H1 (cell line): ENCODE measurements around the gene COMMD2. TPM values are rescaled to one million over a fixed set of nuclear protein-coding genes. Genes with fewer than 3 reads are reported as not detected.

Experiments
- CTCF ChIA-PET: fragments of 300-600 bp; sonication (Branson Sonifier 250); formaldehyde crosslinking; loops from one replicate; lab custom pipeline; 2021; ENCODE audit not compliant: partially characterized antibody; lab: Charles Lee
- POLR2A ChIA-PET: fragments of 300-600 bp; sonication (Branson Sonifier 250); formaldehyde crosslinking; loops from one replicate; lab custom pipeline; 2021; ENCODE audit warnings: inconsistent platforms; ENCODE audit not compliant: partially characterized antibody; lab: Charles Lee
- DNase-seq, 2 experiments: peaks; one replicate each; pipeline versions ENCODE4 v3.0.0 to v3.0.0-alpha.2; 2010 to 2022; ENCODE audit warnings: low spot score in 2 of 2, low read depth in 1 of 2, mixed read lengths in 1 of 2
- FAIRE-seq: peaks from 2 replicates; lab custom pipeline; 2011; peaks lifted over from hg19 to GRCh38; lab: Jason Lieb, UNC
- H2AFZ ChIP-seq: 2 replicates; pipeline ENCODE4 v1.8.1; 2012; ENCODE audit warnings: low read length, inconsistent platforms
- H2AK5ac ChIP-seq: 2 replicates; pipeline ENCODE4 v1.6.1; 2013; ENCODE audit warnings: low read depth, low read length
- H2BK120ac ChIP-seq: replicated peaks from 2 replicates; pipeline ENCODE3; 2013; ENCODE audit warnings: low read depth, low read length, inconsistent platforms
- H2BK12ac ChIP-seq: 2 replicates; pipeline ENCODE4 v1.6.1; 2013; ENCODE audit warnings: low read depth, low read length
- H2BK15ac ChIP-seq: 2 replicates; pipeline ENCODE4 v1.6.1; 2013; ENCODE audit warnings: low read length
- H2BK20ac ChIP-seq: 2 replicates; pipeline ENCODE4 v1.6.1; 2013; ENCODE audit warnings: low read length
- H2BK5ac ChIP-seq: 2 replicates; pipeline ENCODE4 v1.6.1; 2013; ENCODE audit warnings: low read depth, low read length
- H3K14ac ChIP-seq: 2 replicates; pipeline ENCODE4 v1.6.1; 2013; ENCODE audit warnings: inconsistent platforms; ENCODE audit not compliant: insufficient read length
- H3K18ac ChIP-seq: 2 replicates; pipeline ENCODE4 v1.6.1; 2013; ENCODE audit warnings: low read length; ENCODE audit errors: extremely low read depth
- H3K23ac ChIP-seq: 2 replicates; pipeline ENCODE4 v1.6.1; 2013; ENCODE audit warnings: inconsistent platforms; ENCODE audit not compliant: insufficient read length
- H3K23me2 ChIP-seq: 2 replicates; pipeline ENCODE4 v1.6.1; 2013; ENCODE audit warnings: low read depth, low read length
- H3K27ac ChIP-seq: 2 replicates; pipeline ENCODE4 v1.6.1; 2011; ENCODE audit warnings: low read depth, low read length, inconsistent platforms
- H3K27me3 ChIP-seq, 4 experiments: replicated peaks in 1 of 4; 1 replicate in 1 of 4; 2 replicates in 3 of 4; pipeline versions ENCODE4 v1.6.1 to v1.8.1; 2011 to 2013; ENCODE audit warnings: low read length in 3 of 4, mild to moderate bottlenecking in 3 of 4, inconsistent platforms in 2 of 4, mixed read lengths in 2 of 4, moderate library complexity in 1 of 4; ENCODE audit not compliant: control insufficient read depth in 3 of 4, insufficient read depth in 3 of 4; ENCODE audit errors: extremely low read depth in 1 of 4
- H3K36me3 ChIP-seq, 4 experiments: 2 replicates each; pipeline versions ENCODE4 v1.6.1 to v1.8.1; 2011 to 2013; ENCODE audit warnings: mild to moderate bottlenecking in 4 of 4, low read length in 3 of 4, moderate library complexity in 2 of 4, control low read depth in 1 of 4, inconsistent platforms in 1 of 4; ENCODE audit not compliant: insufficient read depth in 4 of 4, control insufficient read depth in 2 of 4
- H3K4ac ChIP-seq: replicated peaks from 2 replicates; pipeline ENCODE3; 2013; ENCODE audit warnings: low read length, low read depth, mixed read lengths, inconsistent platforms; ENCODE audit not compliant: insufficient read length
- H3K4me1 ChIP-seq, 4 experiments: replicated peaks in 1 of 4; 1 replicate in 1 of 4; 2 replicates in 3 of 4; pipeline versions ENCODE4 v1.6.1 to v1.8.1; 2011 to 2013; ENCODE audit warnings: low read length in 3 of 4, inconsistent platforms in 2 of 4, mixed read lengths in 1 of 4; ENCODE audit not compliant: insufficient read depth in 4 of 4, control insufficient read depth in 3 of 4
- H3K4me2 ChIP-seq, 2 experiments: 2 replicates each; pipeline versions ENCODE4 v1.6.1 to v1.8.1; 2011 to 2013; ENCODE audit warnings: low read depth in 2 of 2, low read length in 2 of 2, control low read depth in 1 of 2, inconsistent platforms in 1 of 2, mild to moderate bottlenecking in 1 of 2; ENCODE audit not compliant: insufficient read depth in 1 of 2
- H3K4me3 ChIP-seq, 4 experiments: fragments of 200-600, 300-600 bp in 1 of 4; sonication (generic), shearing (Covaris generic), sonication (Bioruptor Twin) in 1 of 4; 2 replicates each; pipeline versions ENCODE4 v1.5.1 to v1.8.1; 2011 to 2016; ENCODE audit warnings: low read length in 4 of 4, low read depth in 3 of 4, control low read depth in 2 of 4, inconsistent platforms in 2 of 4, mild to moderate bottlenecking in 2 of 4, mixed read lengths in 1 of 4, moderate library complexity in 1 of 4; ENCODE audit not compliant: insufficient read depth in 2 of 4; ENCODE audit errors: extremely low read depth in 1 of 4
- H3K56ac ChIP-seq: replicated peaks from 2 replicates; pipeline ENCODE3; 2013; ENCODE audit warnings: low read depth, mild to moderate bottlenecking, mixed read lengths, low read length, inconsistent platforms; ENCODE audit not compliant: insufficient read length
- H3K79me1 ChIP-seq: 2 replicates; pipeline ENCODE4 v1.6.1; 2013; ENCODE audit warnings: low read depth, low read length, control low read depth
- H3K79me2 ChIP-seq, 2 experiments: 2 replicates each; pipeline versions ENCODE4 v1.6.1 to v1.8.1; 2012 to 2013; ENCODE audit warnings: low read length in 2 of 2, mild to moderate bottlenecking in 2 of 2, inconsistent platforms in 1 of 2; ENCODE audit not compliant: insufficient read depth in 2 of 2, control insufficient read depth in 1 of 2
- H3K9ac ChIP-seq, 4 experiments: replicated peaks in 1 of 4; 1 replicate in 1 of 4; 2 replicates in 3 of 4; pipeline versions ENCODE4 v1.6.1 to v1.8.1; 2011 to 2013; ENCODE audit warnings: low read depth in 3 of 4, low read length in 3 of 4, control low read depth in 2 of 4, mild to moderate bottlenecking in 2 of 4, moderate library complexity in 2 of 4, inconsistent platforms in 1 of 4; ENCODE audit errors: extremely low read depth in 1 of 4
- H3K9me3 ChIP-seq, 2 experiments: 2 replicates each; pipeline versions ENCODE4 v1.6.1 to v1.8.1; 2012 to 2013; ENCODE audit warnings: mild to moderate bottlenecking in 2 of 2, moderate library complexity in 2 of 2, control low read depth in 1 of 2, inconsistent platforms in 1 of 2, low read depth in 1 of 2, low read length in 1 of 2, mixed read lengths in 1 of 2; ENCODE audit not compliant: insufficient read depth in 2 of 2
- H4K20me1 ChIP-seq, 2 experiments: replicated peaks in 1 of 2; 2 replicates each; pipeline versions ENCODE3 to v1.8.1; 2011 to 2013; ENCODE audit warnings: inconsistent platforms in 2 of 2, low read length in 2 of 2, mild to moderate bottlenecking in 1 of 2; ENCODE audit not compliant: insufficient read depth in 2 of 2, control insufficient read depth in 1 of 2
- H4K5ac ChIP-seq: 2 replicates; pipeline ENCODE4 v1.6.1; 2013; ENCODE audit warnings: low read length, low read depth, mixed read lengths, inconsistent platforms; ENCODE audit not compliant: insufficient read length
- H4K8ac ChIP-seq: 2 replicates; pipeline ENCODE4 v1.8.0; 2013; ENCODE audit warnings: mild to moderate bottlenecking, moderate library complexity, low read length, inconsistent platforms; ENCODE audit not compliant: insufficient read depth; ENCODE audit errors: extremely low read depth
- H4K91ac ChIP-seq: replicated peaks from 2 replicates; pipeline ENCODE3; 2013; ENCODE audit warnings: low read length, mixed read lengths, inconsistent platforms; ENCODE audit not compliant: insufficient read length
- ATF3 ChIP-seq: IDR thresholded peaks from 2 replicates; pipeline ENCODE4 v1.6.1; 2011; ENCODE audit warnings: low read depth, mild to moderate bottlenecking, low read length; ENCODE audit not compliant: insufficient read depth
- CHD1 ChIP-seq: IDR thresholded peaks from 2 replicates; pipeline ENCODE4 v1.6.1; 2012; ENCODE audit warnings: low read depth, low read length, improper control_type of control experiment
- JUN ChIP-seq: IDR thresholded peaks from 2 replicates; pipeline ENCODE4 v1.6.1; 2011; ENCODE audit warnings: low read depth, mild to moderate bottlenecking, improper control_type of control experiment, low read length
- KDM4A ChIP-seq: IDR thresholded peaks from one replicate; pipeline ENCODE4 v1.7.1; 2012; ENCODE audit warnings: low read depth, mild to moderate bottlenecking, moderate library complexity, low read length, inconsistent platforms; ENCODE audit not compliant: severe bottlenecking
- KDM5A ChIP-seq: fragments of 200-600 bp; IDR thresholded peaks from 2 replicates; pipeline ENCODE4 v1.7.1; 2012; ENCODE audit warnings: mild to moderate bottlenecking, low read length, inconsistent platforms, mixed read lengths
- NANOG ChIP-seq: IDR thresholded peaks from 2 replicates; pipeline ENCODE4 v1.6.1; 2011; ENCODE audit warnings: low read length, low read depth, mild to moderate bottlenecking, inconsistent platforms; ENCODE audit not compliant: insufficient read depth, poor library complexity, severe bottlenecking
- PHF8 ChIP-seq: fragments of 200-600 bp; sonication (generic); conservative IDR thresholded peaks from 2 replicates; pipeline ENCODE4 v1.7.1; 2012; ENCODE audit warnings: low read depth, mild to moderate bottlenecking, inconsistent platforms, low read length, moderate library complexity
- POLR2AphosphoS5 ChIP-seq: IDR thresholded peaks from 2 replicates; pipeline ENCODE4 v1.6.1; 2011; ENCODE audit warnings: low read depth, low read length
- RFX5 ChIP-seq: IDR thresholded peaks from 2 replicates; pipeline ENCODE4 v1.6.1; 2011; ENCODE audit warnings: low read depth, low read length, improper control_type of control experiment, borderline replicate concordance
- RNF2 ChIP-seq: fragments of 200-900, 300-1000 bp; sonication (generic); IDR thresholded peaks from 2 replicates; pipeline ENCODE4 v1.7.1; 2016; ENCODE audit warnings: borderline replicate concordance, low read depth, mild to moderate bottlenecking, antibody characterized with exemption, low read length; ENCODE audit not compliant: poor library complexity, severe bottlenecking; ENCODE audit errors: missing control alignments
- SIRT6 ChIP-seq: IDR thresholded peaks from one replicate; pipeline ENCODE4 v1.7.1; 2012; ENCODE audit warnings: low read length, inconsistent platforms
- SP2 ChIP-seq: IDR thresholded peaks from 2 replicates; pipeline ENCODE4 v1.6.1; 2012; ENCODE audit warnings: mild to moderate bottlenecking, low read length, inconsistent platforms
- SUZ12 ChIP-seq: fragments of 200-600 bp; sonication (generic); IDR thresholded peaks from 2 replicates; pipeline ENCODE4 v1.6.1; 2012; ENCODE audit warnings: mild to moderate bottlenecking, inconsistent platforms, low read length, moderate library complexity, mixed read lengths
- TAF1 ChIP-seq: IDR thresholded peaks from 2 replicates; pipeline ENCODE4 v1.6.1; 2011; ENCODE audit warnings: mild to moderate bottlenecking, low read depth, low read length
- TBP ChIP-seq: IDR thresholded peaks from 2 replicates; pipeline ENCODE4 v1.6.1; 2011; ENCODE audit warnings: low read depth, low read length, improper control_type of control experiment
- whole genome bisulfite sequencing, 2 experiments: shearing (Covaris generic) in 1 of 2; methylation state at CpG; one replicate each; pipeline versions ENCODE4 v1.1.6 to v1.1.7; 2013 to 2015; ENCODE audit warnings: low lambda C conversion rate in 2 of 2, mixed read lengths in 2 of 2, inconsistent platforms in 1 of 2, low coverage in 1 of 2, missing lambda C conversion rate in 1 of 2; ENCODE audit not compliant: insufficient replicate concordance in 2 of 2, insufficient coverage in 1 of 2, insufficient read length in 1 of 2; ENCODE audit errors: extremely low coverage in 1 of 2, missing lambda C conversion rate in 1 of 2; 5-methylcytosine and 5-hydroxymethylcytosine counted together
- polyA plus RNA-seq, 7 experiments: library from polyadenylated mRNA; depleted of rRNA in 3 of 7; stranded (reverse) in 5 of 7; unstranded in 2 of 7; fragments of >200 nt in 5 of 7; fragments of 200-250 nt in 2 of 7; gene quantifications; 1 replicate in 5 of 7; 2 replicates in 1 of 7; 4 replicates in 1 of 7; pipeline versions ENCODE4 v1.2.1 to v1.2.3, GENCODE V29; 2011 to 2013; ENCODE audit warnings: missing spikeins in 2 of 7, mixed read lengths in 2 of 7
- total RNA-seq: library from RNA; stranded (reverse); fragmentation: NEBNext Ultra II Directional; extraction: Animal tissue kit (Norgen Biotek cat#: 25700); gene quantifications from 2 replicates; pipeline ENCODE4 v1.2.1, GENCODE V29; 2021

COMMD2 gene
- total and polyA plus RNA-seq, 2 of the 8 experiments (the other 6 are each of a cell fraction or from before 2014, with no cell fraction given): 20.2 to 57.2 TPM

- no peak overlapping the region for H2BK15ac ChIP-seq
- H3K4me1 ChIP-seq: no peaks in the 10 kb centered on the region
- H3K4me2 ChIP-seq: no peak overlapping the region
- DNase-seq (no peak), FAIRE-seq (no peak)
- H3K56ac ChIP-seq: no peak overlapping the region
- no peaks in the 10 kb centered on the region for H4K20me1 ChIP-seq
- no peak overlapping the region for H4K8ac ChIP-seq
- no peak overlapping the region for H3K18ac ChIP-seq
- no peak overlapping the region for H3K9ac ChIP-seq
- H3K4me3 ChIP-seq: no peak overlapping the region
- no peak overlapping the region for H2BK5ac ChIP-seq
- H3K9me3 ChIP-seq: no peaks in the 10 kb centered on the region
- H3K27me3 ChIP-seq: no peaks in the 10 kb centered on the region
- H3K79me2 ChIP-seq: no peaks in the 10 kb centered on the region
- H2BK20ac ChIP-seq: no peak overlapping the region
- ChIA-PET POLR2A (no interaction called here), CTCF (interaction anchor here (1.3 to 1.7 kb wide), 2 partner anchors 12 to 18 kb away, joined by 3 to 6 read pairs; no protein-coding TSS in a partner anchor)
- H2BK120ac ChIP-seq: no peak overlapping the region
- no peak overlapping the region for H4K5ac ChIP-seq
- no peak overlapping the region for H2AK5ac ChIP-seq
- H3K79me1 ChIP-seq: no peaks in the 10 kb centered on the region
- no peak overlapping the region for H3K23ac ChIP-seq
- H3K14ac ChIP-seq: no peak overlapping the region
- no peak overlapping the region for H2AFZ ChIP-seq
- H3K4ac ChIP-seq: no peak overlapping the region
- WGBS, 2 experiments: 82% methylated on average over 2 of the region's 2 CpGs; no CpG with 5 or more reads in 1 of the 2 experiments
- H3K36me3 ChIP-seq: no peaks in the 10 kb centered on the region
- H3K23me2 ChIP-seq: no peaks in the 10 kb centered on the region
- no peak overlapping the region for H3K27ac ChIP-seq
- H4K91ac ChIP-seq: no peak overlapping the region
- H2BK12ac ChIP-seq: no peak overlapping the region
- TF ChIP-seq TBP (no peak), SIRT6 (no peak), ATF3 (no peak), RFX5 (no peak), JUN (no peak), TAF1 (no peak), SUZ12 (no peak), POLR2AphosphoS5 (no peak), SP2 (no peak), RNF2 (no peak), NANOG (no peak), KDM4A (no peak), PHF8 (no peak), CHD1 (no peak), KDM5A (no peak)
These were observed 38.0 kb upstream of the COMMD2 start for GRCh38 chr3:149790268-149790667.
